Heart left ventricle (tissue), 16 donors: ENCODE data around the gene ACVR1. TPM values are rescaled to one million over a fixed set of nuclear protein-coding genes. Genes with fewer than 3 reads are reported as not detected.

Experiments used
- ATAC-seq, 4 donors: fragments of 200-7000 bp; cut with Tn5 transposase; one replicate each; pipeline ENCODE4 v1.9.1; 2020 to 2022; ENCODE audit warnings: moderate library complexity in 4 of 4, mild to moderate bottlenecking in 3 of 4, moderate number of reproducible peaks in 1 of 4
- DNase-seq, 5 donors: peaks; one replicate each; pipeline ENCODE4 v3.0.0-alpha.2; 2020
- H3K27ac ChIP-seq, 12 donors: fragments of 200-600 bp; sonication (generic) in 4 of 12; one replicate each; pipeline versions ENCODE4 v1.5.0 to v1.8.0; 2016 to 2022; ENCODE audit warnings: mild to moderate bottlenecking in 2 of 12
- H3K27me3 ChIP-seq, 9 donors: fragments of 200-600 bp; sonication (generic) in 2 of 9; one replicate each; pipeline versions ENCODE4 v1.5.1 to v1.8.0; 2016 to 2022; ENCODE audit warnings: mild to moderate bottlenecking in 3 of 9
- H3K36me3 ChIP-seq, 9 donors: fragments of 200-600 bp; sonication (generic) in 2 of 9; one replicate each; pipeline versions ENCODE4 v1.5.0 to v1.8.0; 2018 to 2022; ENCODE audit warnings: mild to moderate bottlenecking in 2 of 9
- H3K4me1 ChIP-seq, 12 donors: fragments of 200-600 bp; sonication (generic) in 4 of 12; one replicate each; pipeline versions ENCODE4 v1.5.0 to v1.8.0; 2016 to 2022; ENCODE audit warnings: mild to moderate bottlenecking in 3 of 12
- H3K4me3 ChIP-seq, 12 donors: fragments of 200-600 bp; sonication (generic) in 4 of 12; one replicate each; pipeline versions ENCODE4 v1.5.0 to v1.8.0; 2017 to 2022; ENCODE audit warnings: mild to moderate bottlenecking in 9 of 12, moderate library complexity in 4 of 12
- H3K9me3 ChIP-seq, 12 donors: fragments of 200-600 bp; sonication (generic) in 4 of 12; one replicate each; pipeline versions ENCODE4 v1.5.0 to v1.8.0; 2016 to 2022; ENCODE audit warnings: mild to moderate bottlenecking in 1 of 12
- POLR2A ChIP-seq, 2 donors: fragments of 450-650 bp; IDR thresholded peaks; one replicate each; pipeline ENCODE4 v1.6.1; 2017; ENCODE audit warnings: antibody characterized with exemption in 2 of 2, mild to moderate bottlenecking in 2 of 2, moderate library complexity in 2 of 2
- WGBS, 4 donors: extraction: QIAGEN DNeasy Blood & Tissue Kit in 2 of 4; methylation state at CpG; one replicate each; pipeline versions ENCODE4 v1.1.5 to v1.1.7; 2013 to 2018; 5-methylcytosine and 5-hydroxymethylcytosine counted together
- intact Hi-C, 10 donors: fragments of 100-400 bp; cut with DNase I; formaldehyde crosslinking; loops; one replicate each; pipeline versions ENCODE4 v1.11.1 to v1.14.2; 2022
- polyA plus RNA-seq, 2 donors: library from polyadenylated mRNA; stranded (reverse); fragments of 200-250 nt; gene quantifications; one replicate each; pipeline ENCODE4 v1.2.3, GENCODE V29; 2013
- total RNA-seq, 9 donors: library from RNA; depleted of rRNA in 2 of 9; stranded (reverse); fragments of >200 nt in 2 of 9; fragmentation: NEBNext Ultra II Directional in 3 of 9; extraction: Animal tissue kit (Norgen Biotek cat#: 25700) in 3 of 9; gene quantifications; one replicate each; pipeline versions ENCODE4 v1.1.0 to v1.2.4, GENCODE V29; 2016 to 2023
- TF ChIP-seq, protein P1 (sequence below), 12 donors: fragments of 200-600 bp; sonication (generic) in 4 of 12; IDR thresholded peaks; one replicate each; pipeline versions ENCODE4 v1.5.0 to v1.8.0; 2018 to 2022; ENCODE audit warnings: antibody characterized with exemption in 12 of 12, mild to moderate bottlenecking in 5 of 12
- donor health status: ischemic (EF 13 %, LVEDD 7.1; RV severe dilation, severe dysfunction).
- donor health status: healthy with polysubstance abuse.
- donor health status: DM: no; HTN: yes; CAD: no.
- donor health status: DM: no; HTN: no; CAD: no.
- donor health status: ischemic (EF 25% LVEDD 6.9; RV normal size, moderate dysfunction).
- donor health status: ischemic (EF 25% LVEDD 5.7; RV mildly dilated, moderate dysfunction).
- donor health status: healthy.
- donor health status: DM: yes; HTN: yes; CAD: no.
- donor health status: ischemic (EF 35%, LVEDD 5.7; RV mildly dilated, moderate dysfunction).
- donor health status: nonischemic (EF 11% LVEDD 7.7; RV severe dilation, severe dysfunction).
- donor health status: DM: yes; HTN: yes; CAD: no.
- donor health status: PGD.
- donor health status: ischemic (EF 29% LVEDD 5.4; RV normal size, mild dysfunction).
- donor health status: nonischemic (EF 23%, LVEDD 6.1; RV moderate dilation, normal function).

ACVR1 gene
- total and polyA plus RNA-seq, 11 donors = 5.6 to 37.6 (median 23.9) TPM

DNA sequence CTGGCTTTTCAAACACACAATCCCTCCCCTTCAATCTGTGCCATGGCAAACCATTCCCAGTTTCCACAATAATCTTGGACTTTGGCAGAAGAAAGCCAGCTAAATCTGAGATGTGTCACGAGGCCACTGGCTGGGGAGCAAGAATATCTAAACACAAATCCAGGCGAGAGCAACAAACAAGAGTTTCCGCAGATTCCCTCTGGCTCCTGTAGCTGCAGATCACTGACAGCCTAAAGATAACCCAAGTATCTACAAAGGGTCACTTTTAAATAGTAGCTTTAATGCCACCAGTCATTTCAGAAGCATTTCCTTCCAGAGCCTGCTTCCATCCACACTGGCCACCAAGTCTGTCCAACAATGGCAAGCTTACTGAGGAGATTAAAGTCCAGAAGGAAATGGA, 86.9 kb downstream of the ACVR1 start:
- TF ChIP-seq, protein P1, sequence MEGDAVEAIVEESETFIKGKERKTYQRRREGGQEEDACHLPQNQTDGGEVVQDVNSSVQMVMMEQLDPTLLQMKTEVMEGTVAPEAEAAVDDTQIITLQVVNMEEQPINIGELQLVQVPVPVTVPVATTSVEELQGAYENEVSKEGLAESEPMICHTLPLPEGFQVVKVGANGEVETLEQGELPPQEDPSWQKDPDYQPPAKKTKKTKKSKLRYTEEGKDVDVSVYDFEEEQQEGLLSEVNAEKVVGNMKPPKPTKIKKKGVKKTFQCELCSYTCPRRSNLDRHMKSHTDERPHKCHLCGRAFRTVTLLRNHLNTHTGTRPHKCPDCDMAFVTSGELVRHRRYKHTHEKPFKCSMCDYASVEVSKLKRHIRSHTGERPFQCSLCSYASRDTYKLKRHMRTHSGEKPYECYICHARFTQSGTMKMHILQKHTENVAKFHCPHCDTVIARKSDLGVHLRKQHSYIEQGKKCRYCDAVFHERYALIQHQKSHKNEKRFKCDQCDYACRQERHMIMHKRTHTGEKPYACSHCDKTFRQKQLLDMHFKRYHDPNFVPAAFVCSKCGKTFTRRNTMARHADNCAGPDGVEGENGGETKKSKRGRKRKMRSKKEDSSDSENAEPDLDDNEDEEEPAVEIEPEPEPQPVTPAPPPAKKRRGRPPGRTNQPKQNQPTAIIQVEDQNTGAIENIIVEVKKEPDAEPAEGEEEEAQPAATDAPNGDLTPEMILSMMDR (IDR thresholded peaks at IDR 0.05) = no peak
- TF ChIP-seq POLR2A (IDR thresholded peaks at IDR 0.05) = no peak
- Histone ChIP-seq H3K4me1 (peaks cover 8 to 80% (median 62%) of the 10 kb centered on the region in 12 donors), H3K9me3 (no peaks in the 10 kb centered on the region), H3K4me3 (no peak overlapping the region), H3K36me3 (peaks cover 0 to 5% (median 0%) of the 10 kb centered on the region in 9 donors), H3K27ac (peak overlapping the region; percentile 24 to 87 (median 73)), H3K27me3 (no peaks in the 10 kb centered on the region)
- 8 to 18% (median 12%) methylated on average over 3 of the region's 3 CpGs for WGBS, 4 donors
- intact Hi-C loops = loop anchor here in 7 of 10 donors (1.0 to 10.0 kb wide), 5 partner anchors 48 to 88 kb away; partner anchors contain the start of gene ACVR1 (in 4 of the 7)
- ATAC-seq = peak; percentile 28 to 40 (median 36)
- DNase-seq = peak in 1 of 5 donors; percentile 22

DNA sequence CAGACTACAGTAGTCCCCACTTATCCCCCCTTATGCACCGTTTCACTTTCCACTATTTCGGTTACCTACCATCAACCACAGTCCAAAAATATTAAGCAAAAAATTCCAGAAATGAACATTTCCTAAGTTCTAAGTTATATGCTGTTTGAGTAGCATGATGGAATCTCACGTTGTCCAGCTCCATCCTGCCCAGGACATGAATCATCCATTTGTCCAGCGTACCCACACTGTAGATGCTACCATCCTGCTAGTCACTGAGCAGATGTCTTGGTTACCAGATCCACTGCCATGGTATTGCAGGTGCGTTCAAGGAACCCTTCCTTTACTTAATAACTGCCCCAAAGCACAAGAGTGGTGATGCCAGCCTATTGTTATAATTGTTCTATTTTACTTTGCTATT, 87.9 kb downstream of the ACVR1 start:
- no peak for DNase-seq
- H3K36me3 ChIP-seq = peaks cover 0 to 5% (median 0%) of the 10 kb centered on the region in 9 donors
- peak overlapping the region in 1 of 12 donors; percentile 76 for H3K27ac ChIP-seq
- H3K4me3 ChIP-seq = no peak overlapping the region
- no peak for ATAC-seq
- intact Hi-C loops = loop anchor here in 6 of 10 donors (5.0 to 10.0 kb wide), 3 partner anchors 49 to 89 kb away; partner anchors contain the start of gene ACVR1 (in 4 of the 6)
- H3K9me3 ChIP-seq = no peaks in the 10 kb centered on the region
- 86 to 96% (median 91%) methylated on average over 5 of the region's 5 CpGs for WGBS, 4 donors
- H3K27me3 ChIP-seq = no peaks in the 10 kb centered on the region
- TF ChIP-seq, protein P1 (IDR thresholded peaks at IDR 0.05) = no peak
- no peak for TF ChIP-seq POLR2A (IDR thresholded peaks at IDR 0.05)
- peaks cover 8 to 91% (median 72%) of the 10 kb centered on the region in 12 donors for H3K4me1 ChIP-seq

DNA sequence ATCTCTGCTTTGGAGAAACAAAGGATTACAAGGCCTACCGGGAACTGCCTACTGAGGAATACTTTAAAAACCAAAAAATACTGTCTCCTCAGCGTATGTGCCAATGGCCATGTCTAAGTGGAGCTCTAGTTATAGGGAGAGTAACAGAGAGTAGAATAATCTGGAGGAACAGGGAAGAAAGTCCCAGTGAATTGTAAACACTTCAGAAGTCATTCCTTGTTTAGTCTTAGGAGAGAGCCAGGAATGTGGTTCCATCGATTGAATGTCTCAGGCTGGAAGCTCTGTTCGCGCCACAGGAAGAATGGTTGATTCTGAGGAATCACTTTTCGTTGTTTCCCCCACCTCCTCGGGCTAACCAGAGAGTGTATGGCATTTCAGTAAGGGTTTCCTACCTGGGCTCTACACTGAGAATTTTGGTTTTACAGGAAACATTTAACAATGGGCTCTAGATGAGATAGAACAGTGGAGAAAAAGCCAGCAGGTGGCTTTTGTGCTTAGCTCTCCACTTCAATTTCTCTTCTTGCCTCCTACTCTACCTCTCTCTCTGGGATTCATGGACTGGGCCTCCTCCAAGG, 88.7 kb downstream of the ACVR1 start:
- peak overlapping the region in 1 of 12 donors; percentile 0 for H3K27ac ChIP-seq
- H3K4me1 ChIP-seq = peaks cover 8 to 92% (median 72%) of the 10 kb centered on the region in 12 donors
- no peaks in the 10 kb centered on the region for H3K27me3 ChIP-seq
- H3K4me3 ChIP-seq = no peak overlapping the region
- DNase-seq = no peak
- 73 to 77% (median 75%) methylated on average over 7 of the region's 7 CpGs for WGBS, 4 donors
- H3K36me3 ChIP-seq = no peaks in the 10 kb centered on the region
- TF ChIP-seq POLR2A (IDR thresholded peaks at IDR 0.05) = no peak
- TF ChIP-seq, protein P1 (IDR thresholded peaks at IDR 0.05) = no peak
- intact Hi-C loops = loop anchor here in 6 of 10 donors (5.0 to 10.0 kb wide), 3 partner anchors 50 to 90 kb away; partner anchors contain the start of gene ACVR1 (in 4 of the 6)
- ATAC-seq = no peak
- H3K9me3 ChIP-seq = no peaks in the 10 kb centered on the region

DNA sequence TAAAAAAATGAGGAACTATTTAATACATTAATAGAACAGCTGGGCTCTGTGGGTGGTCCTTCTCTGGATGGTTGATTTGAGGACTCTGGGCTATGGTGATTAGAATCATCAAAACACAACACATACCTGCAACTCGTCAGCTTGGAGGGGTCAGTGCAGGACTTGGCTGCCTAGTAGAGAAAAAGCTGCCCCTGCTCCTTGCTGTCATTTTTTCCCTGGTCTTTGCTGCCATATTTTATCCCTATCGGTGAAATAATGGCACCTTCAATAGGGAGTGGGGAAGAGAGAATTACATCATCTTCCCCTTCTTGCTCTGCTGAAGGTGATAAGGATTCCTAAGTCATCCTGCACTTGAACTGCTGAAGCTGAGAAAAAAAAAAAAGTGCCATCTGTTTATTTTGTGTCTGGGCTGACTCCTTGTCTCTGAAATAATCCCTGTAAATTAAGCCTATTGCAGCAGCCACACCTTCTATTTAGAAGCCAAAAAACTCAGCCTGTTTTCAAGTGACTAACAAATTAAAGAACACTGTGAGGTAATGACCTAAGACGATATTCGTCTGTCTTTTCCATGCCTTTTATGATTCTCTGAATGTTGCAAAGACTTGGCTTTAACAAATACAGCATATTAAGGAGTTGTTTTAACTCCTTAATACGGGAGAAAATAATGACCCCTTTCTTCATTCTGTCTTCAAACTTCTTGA, 89.3 kb downstream of the ACVR1 start:
- DNase-seq (no peak), ATAC-seq (no peak)
- H3K4me3 ChIP-seq = no peak overlapping the region
- no peaks in the 10 kb centered on the region for H3K36me3 ChIP-seq
- no peaks in the 10 kb centered on the region for H3K27me3 ChIP-seq
- TF ChIP-seq, protein P1 (IDR thresholded peaks at IDR 0.05) = no peak
- no peak for TF ChIP-seq POLR2A (IDR thresholded peaks at IDR 0.05)
- WGBS, 4 donors = 56 to 71% (median 62%) methylated on average over 5 of the region's 5 CpGs
- peak overlapping the region in 1 of 12 donors; percentile 0 for H3K27ac ChIP-seq
- intact Hi-C loops = loop anchor here in 6 of 10 donors (5.0 to 10.0 kb wide), 3 partner anchors 50 to 90 kb away; partner anchors contain the start of gene ACVR1 (in 4 of the 6)
- peaks cover 8 to 94% (median 75%) of the 10 kb centered on the region in 12 donors for H3K4me1 ChIP-seq
- no peaks in the 10 kb centered on the region for H3K9me3 ChIP-seq
